SK-N-SH (cell line): Measurements from ENCODE around the gene NCLN. TPM values are rescaled to one million over a fixed set of nuclear protein-coding genes. Genes with fewer than 3 reads are reported as not detected.

Experiments used
- CTCF ChIA-PET: fragments of 300-600, 350-600 bp; formaldehyde crosslinking; extraction: SDS; loops from one replicate; lab custom pipeline; 2021; lab: Yijun Ruan, JAX
- POLR2A ChIA-PET: fragments of 350-600 bp; sonication (Branson Sonifier 250); formaldehyde crosslinking; extraction: SDS; loops from one replicate; lab custom pipeline; 2020; ENCODE audit warnings: antibody characterized with exemption, inconsistent platforms; lab: Yijun Ruan, JAX
- DNase-seq: peaks from one replicate; pipeline ENCODE4 v3.0.0; 2012
- H2AFZ ChIP-seq: fragments of 200-600 bp; sonication (generic); 2 replicates; pipeline ENCODE4 v1.8.1; 2016; ENCODE audit warnings: antibody characterized with exemption, mild to moderate bottlenecking, low read depth
- H3F3A ChIP-seq: fragments of 200-600 bp; sonication (generic); replicated peaks from 2 replicates; pipeline ENCODE3; 2016; ENCODE audit warnings: antibody characterized with exemption, mild to moderate bottlenecking; ENCODE audit not compliant: insufficient read depth
- H3K27ac ChIP-seq, 2 experiments: fragments of 200-500 bp in 1 of 2; fragments of 200-600 bp in 1 of 2; sonication (Bioruptor generic) in 1 of 2; sonication (generic), shearing (Covaris generic) in 1 of 2; 2 replicates each; pipeline versions ENCODE4 v1.5.1 to v1.6.1; 2014 to 2016; ENCODE audit warnings: low read depth in 2 of 2, inconsistent platforms in 1 of 2, low read length in 1 of 2, mild to moderate bottlenecking in 1 of 2, mixed read lengths in 1 of 2
- H3K27me3 ChIP-seq: fragments of 200-600 bp; sonication (generic), shearing (Covaris generic); 2 replicates; pipeline ENCODE4 v1.6.1; 2016; ENCODE audit warnings: mixed run types; ENCODE audit not compliant: insufficient read depth
- H3K36me3 ChIP-seq, 2 experiments: fragments of 200-500 bp in 1 of 2; fragments of 200-600 bp in 1 of 2; sonication (Bioruptor generic) in 1 of 2; sonication (generic) in 1 of 2; replicated peaks in 1 of 2; 2 replicates each; pipeline versions ENCODE3 to v1.5.1; 2014 to 2016; ENCODE audit warnings: low read length in 1 of 2, mild to moderate bottlenecking in 1 of 2; ENCODE audit not compliant: insufficient read depth in 2 of 2, control insufficient read depth in 1 of 2
- H3K4me1 ChIP-seq, 2 experiments: fragments of 200-500 bp in 1 of 2; fragments of 200-600 bp in 1 of 2; sonication (Bioruptor generic) in 1 of 2; sonication (generic), shearing (Covaris generic) in 1 of 2; 2 replicates each; pipeline versions ENCODE4 v1.5.1 to v1.6.1; 2014 to 2016; ENCODE audit warnings: low read depth in 1 of 2, low read length in 1 of 2, mixed run types in 1 of 2; ENCODE audit not compliant: insufficient read depth in 2 of 2, control insufficient read depth in 1 of 2
- H3K4me2 ChIP-seq: fragments of 200-600 bp; sonication (generic), shearing (Covaris generic); 2 replicates; pipeline ENCODE4 v1.6.1; 2017; ENCODE audit warnings: mixed run types
- H3K4me3 ChIP-seq, 2 experiments: fragments of 200-500 bp in 1 of 2; fragments of 200-600 bp in 1 of 2; sonication (Bioruptor generic) in 1 of 2; sonication (generic), shearing (Covaris generic) in 1 of 2; 2 replicates each; pipeline versions ENCODE4 v1.5.1 to v1.8.1; 2014 to 2016; ENCODE audit warnings: low read depth in 2 of 2, inconsistent platforms in 1 of 2, low read length in 1 of 2, mild to moderate bottlenecking in 1 of 2, mixed read lengths in 1 of 2, moderate library complexity in 1 of 2
- H3K79me2 ChIP-seq: fragments of 200-600 bp; sonication (generic); 2 replicates; pipeline ENCODE4 v1.8.1; 2017; ENCODE audit warnings: mild to moderate bottlenecking; ENCODE audit not compliant: insufficient read depth
- H3K9ac ChIP-seq: fragments of 200-600 bp; sonication (generic); 2 replicates; pipeline ENCODE4 v1.6.1; 2017; ENCODE audit warnings: mixed run types
- H3K9me2 ChIP-seq: fragments of 200-600 bp; sonication (generic); 2 replicates; pipeline ENCODE4 v1.6.1; 2017; ENCODE audit warnings: mixed run types
- H3K9me3 ChIP-seq: fragments of 200-600 bp; sonication (generic); 2 replicates; pipeline ENCODE4 v1.6.1; 2017; ENCODE audit warnings: mixed run types, mild to moderate bottlenecking, moderate library complexity
- H4K20me1 ChIP-seq: fragments of 200-600 bp; sonication (generic); 2 replicates; pipeline ENCODE4 v1.6.1; 2017; ENCODE audit warnings: mild to moderate bottlenecking, mixed run types; ENCODE audit not compliant: insufficient read depth
- CHD2 ChIP-seq: fragments of 150-350 bp; IDR thresholded peaks from 2 replicates; pipeline ENCODE4 v1.6.1; 2018; ENCODE audit warnings: low read length; ENCODE audit not compliant: partially characterized antibody
- EP300 ChIP-seq, 2 experiments: IDR thresholded peaks; 2 replicates each; pipeline versions ENCODE4 v1.4.0 to v1.6.1; 2012; ENCODE audit warnings: borderline replicate concordance in 1 of 2, low read depth in 1 of 2, low read length in 1 of 2
- MEF2A ChIP-seq: IDR thresholded peaks from 2 replicates; pipeline ENCODE4 v1.4.0; 2012; ENCODE audit warnings: low read depth, borderline replicate concordance
- RCOR1 ChIP-seq: fragments of 150-350 bp; IDR thresholded peaks from 2 replicates; pipeline ENCODE4 v1.6.1; 2017; ENCODE audit warnings: antibody characterized with exemption, low read length
- RFX5 ChIP-seq: IDR thresholded peaks from 2 replicates; pipeline ENCODE4 v1.6.1; 2012; ENCODE audit warnings: mild to moderate bottlenecking, improper control_type of control experiment, low read length
- USF1 ChIP-seq: IDR thresholded peaks from 2 replicates; pipeline ENCODE4 v1.4.0; 2012; ENCODE audit warnings: low read depth, borderline replicate concordance
- whole genome bisulfite sequencing: methylation state at CpG from one replicate; pipeline ENCODE4 v1.1.6; 2017; ENCODE audit warnings: low lambda C conversion rate; 5-methylcytosine and 5-hydroxymethylcytosine counted together
- polyA plus RNA-seq, 3 experiments: library from polyadenylated mRNA; depleted of rRNA; stranded (reverse); fragments of >200 nt; gene quantifications; 2 replicates each; pipeline ENCODE4 v1.2.3, GENCODE V29; 2012
- TF ChIP-seq, protein P1 (sequence below): IDR thresholded peaks from 2 replicates; pipeline ENCODE4; 2012

The NCLN gene
- polyA plus RNA-seq, 1 of the 3 experiments (the other 2 are of a cell fraction) = 69.0 TPM

DNA sequence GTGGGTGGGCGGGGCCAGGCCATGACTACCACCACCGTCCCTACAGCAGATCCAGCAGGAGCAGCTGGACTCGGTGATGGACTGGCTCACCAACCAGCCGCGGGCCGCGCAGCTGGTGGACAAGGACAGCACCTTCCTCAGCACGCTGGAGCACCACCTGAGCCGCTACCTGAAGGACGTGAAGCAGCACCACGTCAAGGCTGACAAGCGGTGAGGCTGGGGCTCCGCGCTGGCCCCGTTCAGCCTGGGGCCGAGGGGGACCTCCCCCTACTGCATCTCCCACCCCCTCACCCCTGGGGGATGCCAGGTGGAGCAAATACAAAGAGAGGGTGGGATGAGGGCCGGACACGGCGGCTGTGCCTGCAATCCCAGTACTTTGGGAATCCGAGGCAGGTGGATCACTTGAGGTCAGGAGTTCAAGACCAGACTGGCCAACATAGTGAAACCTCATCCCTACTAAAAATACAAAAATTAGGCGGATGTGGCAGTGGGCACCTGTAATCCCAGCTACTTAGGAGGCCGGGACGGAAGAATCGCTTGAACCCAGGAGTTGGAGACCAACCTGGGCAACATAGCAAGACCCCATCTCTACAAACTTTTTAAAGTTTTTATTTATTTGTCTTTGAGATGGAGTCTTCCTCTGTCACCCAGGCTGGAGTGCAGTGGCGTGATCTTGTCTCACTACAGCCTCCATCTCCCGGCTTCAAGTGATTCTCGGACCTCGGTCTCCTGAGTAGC, 20.7 kb downstream of the NCLN start:
- ChIA-PET CTCF (interaction anchor here (0.8 kb wide), 1 partner anchor 43 kb away, joined by 3 read pairs; no protein-coding TSS in a partner anchor), POLR2A (no interaction called here)
- H3K27me3 ChIP-seq = no peaks in the 10 kb centered on the region
- H3F3A ChIP-seq = no peaks in the 10 kb centered on the region
- H3K9me3 ChIP-seq = no peaks in the 10 kb centered on the region
- DNase-seq = no peak
- no peak overlapping the region for H3K9ac ChIP-seq
- H2AFZ ChIP-seq = no peak overlapping the region
- peaks cover 5 to 32% of the 10 kb centered on the region in 2 experiments for H3K36me3 ChIP-seq
- H3K4me2 ChIP-seq = no peak overlapping the region
- H3K4me3 ChIP-seq = no peak overlapping the region
- H3K9me2 ChIP-seq = no peaks in the 10 kb centered on the region
- 93% methylated on average over 17 of the region's 28 CpGs for WGBS
- no peak overlapping the region for H3K27ac ChIP-seq
- TF ChIP-seq EP300 (IDR thresholded peaks at IDR 0.05; ENCODE audit: borderline replicate concordance in 1 of 2, low read depth in 1 of 2, low read length in 1 of 2) (no peak), RFX5 (no peak), CHD2 (no peak), USF1 (no peak)
- TF ChIP-seq, protein P1, sequence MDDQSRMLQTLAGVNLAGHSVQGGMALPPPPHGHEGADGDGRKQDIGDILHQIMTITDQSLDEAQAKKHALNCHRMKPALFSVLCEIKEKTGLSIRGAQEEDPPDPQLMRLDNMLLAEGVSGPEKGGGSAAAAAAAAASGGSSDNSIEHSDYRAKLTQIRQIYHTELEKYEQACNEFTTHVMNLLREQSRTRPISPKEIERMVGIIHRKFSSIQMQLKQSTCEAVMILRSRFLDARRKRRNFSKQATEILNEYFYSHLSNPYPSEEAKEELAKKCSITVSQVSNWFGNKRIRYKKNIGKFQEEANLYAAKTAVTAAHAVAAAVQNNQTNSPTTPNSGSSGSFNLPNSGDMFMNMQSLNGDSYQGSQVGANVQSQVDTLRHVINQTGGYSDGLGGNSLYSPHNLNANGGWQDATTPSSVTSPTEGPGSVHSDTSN = no peak
- H4K20me1 ChIP-seq = 0 out of 2 replicates have a peak, but pooled peaks cover 5% of the 10 kb centered on the region
- no peaks in the 10 kb centered on the region for H3K4me1 ChIP-seq
- H3K79me2 ChIP-seq = no peaks in the 10 kb centered on the region

- WGBS = 90% methylated on average over 24 of the region's 43 CpGs
- no peak overlapping the region for H3K4me2 ChIP-seq
- no peaks in the 10 kb centered on the region for H3K9me3 ChIP-seq
- no peak overlapping the region for H2AFZ ChIP-seq
- peaks cover 5 to 30% of the 10 kb centered on the region in 2 experiments for H3K36me3 ChIP-seq
- peak; percentile 51 for DNase-seq
- H3K27ac ChIP-seq = no peak overlapping the region
- ChIA-PET CTCF (interaction anchor here (1.1 to 1.4 kb wide), 2 partner anchors 17 to 257 kb away, joined by 3 to 4 read pairs; partner anchors contain the start of gene CELF5), POLR2A (no interaction called here)
- no peaks in the 10 kb centered on the region for H3K79me2 ChIP-seq
- H3K9me2 ChIP-seq = no peaks in the 10 kb centered on the region
- TF ChIP-seq RCOR1 (no peak), MEF2A (no peak), USF1 (peak; percentile 41; the same call in 1 of the 2 replicates)
- H3F3A ChIP-seq = no peaks in the 10 kb centered on the region
- no peak overlapping the region for H3K4me3 ChIP-seq
- H3K27me3 ChIP-seq = no peaks in the 10 kb centered on the region
- H3K9ac ChIP-seq = no peak overlapping the region
- 0 out of 2 replicates have a peak, but pooled peaks cover 5% of the 10 kb centered on the region for H4K20me1 ChIP-seq
- no peaks in the 10 kb centered on the region for H3K4me1 ChIP-seq
Observed at GRCh38 chr19:3207461-3208242, 21.9 kb downstream of the NCLN start.
